BJ (cell line): ENCODE measurements around the gene IL1RAPL1. TPM values are rescaled to one million over a fixed set of nuclear protein-coding genes. Genes with fewer than 3 reads are reported as not detected.

Source experiments
- CTCF ChIA-PET: fragments of 350-600 bp; formaldehyde crosslinking; extraction: SDS; loops from one replicate; lab custom pipeline; 2021; ENCODE audit warnings: antibody characterized with exemption, inconsistent platforms; lab: Yijun Ruan, JAX
- POLR2A ChIA-PET: fragments of 300-600 bp; sonication (Branson Sonifier 250); formaldehyde crosslinking; extraction: SDS; loops from one replicate; lab custom pipeline; 2021; ENCODE audit warnings: antibody characterized with exemption; lab: Charles Lee
- DNase-seq: peaks from one replicate; pipeline ENCODE4 v3.0.0-alpha.2; 2011; ENCODE audit warnings: low read depth
- H3K27me3 ChIP-seq: 2 replicates; pipeline ENCODE4 v1.6.0; 2011; ENCODE audit warnings: low read length; ENCODE audit not compliant: control insufficient read depth, insufficient read depth
- H3K36me3 ChIP-seq: 2 replicates; pipeline ENCODE4 v1.5.1; 2011; ENCODE audit warnings: low read length; ENCODE audit not compliant: control insufficient read depth, insufficient read depth
- H3K4me3 ChIP-seq: 2 replicates; pipeline ENCODE4 v1.5.1; 2011; ENCODE audit warnings: low read depth, mild to moderate bottlenecking, control low read depth, low read length
- polyA plus RNA-seq: library from polyadenylated mRNA; depleted of rRNA; stranded (reverse); fragments of >200 nt; gene quantifications from 2 replicates; pipeline ENCODE4 v1.2.3, GENCODE V29; 2011
- TF ChIP-seq, protein P1 (sequence below): IDR thresholded peaks from 2 replicates; pipeline ENCODE4 v1.5.1; 2011; ENCODE audit warnings: low read depth, mild to moderate bottlenecking, control low read depth, inconsistent platforms, low read length, moderate library complexity; ENCODE audit not compliant: insufficient read depth

Gene IL1RAPL1
- polyA plus RNA-seq, 1 experiment = 0.02 TPM

DNA sequence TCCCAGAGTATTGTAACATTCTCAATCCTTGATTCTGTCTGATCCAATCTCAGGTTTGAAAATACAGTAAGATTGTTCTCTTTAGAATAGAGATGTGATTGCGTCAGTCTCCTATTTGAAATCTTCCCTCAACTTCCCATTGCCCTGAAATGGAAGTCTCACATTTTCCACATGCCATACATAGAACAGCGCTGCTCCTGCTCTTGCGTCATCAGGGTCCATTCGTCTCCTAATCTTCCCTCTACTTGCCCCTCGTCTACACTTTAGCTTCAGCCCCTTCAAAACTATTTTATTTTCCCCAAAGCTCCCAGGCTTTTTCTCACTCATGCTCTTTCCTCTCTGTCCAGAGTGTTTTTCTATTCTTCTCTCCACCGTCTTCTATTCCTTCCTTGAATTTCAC lies 1326.4 kb downstream of the IL1RAPL1 start:
- TF ChIP-seq, protein P1, sequence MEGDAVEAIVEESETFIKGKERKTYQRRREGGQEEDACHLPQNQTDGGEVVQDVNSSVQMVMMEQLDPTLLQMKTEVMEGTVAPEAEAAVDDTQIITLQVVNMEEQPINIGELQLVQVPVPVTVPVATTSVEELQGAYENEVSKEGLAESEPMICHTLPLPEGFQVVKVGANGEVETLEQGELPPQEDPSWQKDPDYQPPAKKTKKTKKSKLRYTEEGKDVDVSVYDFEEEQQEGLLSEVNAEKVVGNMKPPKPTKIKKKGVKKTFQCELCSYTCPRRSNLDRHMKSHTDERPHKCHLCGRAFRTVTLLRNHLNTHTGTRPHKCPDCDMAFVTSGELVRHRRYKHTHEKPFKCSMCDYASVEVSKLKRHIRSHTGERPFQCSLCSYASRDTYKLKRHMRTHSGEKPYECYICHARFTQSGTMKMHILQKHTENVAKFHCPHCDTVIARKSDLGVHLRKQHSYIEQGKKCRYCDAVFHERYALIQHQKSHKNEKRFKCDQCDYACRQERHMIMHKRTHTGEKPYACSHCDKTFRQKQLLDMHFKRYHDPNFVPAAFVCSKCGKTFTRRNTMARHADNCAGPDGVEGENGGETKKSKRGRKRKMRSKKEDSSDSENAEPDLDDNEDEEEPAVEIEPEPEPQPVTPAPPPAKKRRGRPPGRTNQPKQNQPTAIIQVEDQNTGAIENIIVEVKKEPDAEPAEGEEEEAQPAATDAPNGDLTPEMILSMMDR = no peak
- ChIA-PET POLR2A (no interaction called here), CTCF (no interaction called here)
- no peaks in the 10 kb centered on the region for H3K36me3 ChIP-seq
- no peak overlapping the region for H3K4me3 ChIP-seq
- no peaks in the 10 kb centered on the region for H3K27me3 ChIP-seq
- DNase-seq = no peak

DNA sequence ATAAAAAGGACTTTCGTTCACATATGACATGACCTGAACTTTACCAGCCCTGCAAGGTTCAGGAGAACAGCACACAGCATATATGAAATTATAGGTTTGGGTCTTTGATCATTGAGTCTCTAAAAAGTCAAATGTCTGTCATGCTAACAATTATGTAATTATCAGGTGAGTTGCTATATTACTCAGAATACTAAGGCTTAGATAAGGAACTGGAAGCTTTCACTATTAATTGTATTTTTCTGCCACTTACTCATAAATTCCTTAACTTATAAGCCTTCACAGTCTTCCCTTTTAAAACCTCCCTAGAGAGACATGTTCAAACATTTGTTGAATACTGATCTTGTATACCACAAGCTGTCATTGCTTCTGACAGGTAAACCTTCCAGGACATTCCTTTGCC lies 1335.4 kb downstream of the IL1RAPL1 start:
- ChIA-PET POLR2A (no interaction called here), CTCF (no interaction called here)
- Histone ChIP-seq H3K36me3 (no peaks in the 10 kb centered on the region), H3K4me3 (no peak overlapping the region), H3K27me3 (no peaks in the 10 kb centered on the region)
- DNase-seq = no peak
- TF ChIP-seq, protein P1 = no peak

DNA sequence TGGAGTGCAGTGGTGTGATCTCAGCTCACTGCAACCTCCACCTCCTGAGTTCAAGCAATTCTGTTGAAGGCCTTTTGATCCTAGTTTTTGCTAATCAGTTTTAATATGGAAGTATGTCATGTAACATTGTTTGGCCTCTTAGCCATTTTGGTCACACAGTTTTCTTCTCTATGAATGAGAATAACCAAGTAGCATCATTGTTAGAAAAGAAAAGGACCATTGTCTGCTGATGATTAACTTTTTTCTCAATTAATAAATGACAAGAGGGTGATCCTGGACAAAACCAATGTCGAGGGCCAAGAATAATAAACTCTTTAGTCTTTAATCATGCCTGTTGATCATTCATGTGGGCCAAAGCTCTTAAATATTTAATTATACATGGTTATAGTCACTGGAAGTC lies 1338.8 kb downstream of the IL1RAPL1 start:
- POLR2A ChIA-PET = no interaction called here

DNA sequence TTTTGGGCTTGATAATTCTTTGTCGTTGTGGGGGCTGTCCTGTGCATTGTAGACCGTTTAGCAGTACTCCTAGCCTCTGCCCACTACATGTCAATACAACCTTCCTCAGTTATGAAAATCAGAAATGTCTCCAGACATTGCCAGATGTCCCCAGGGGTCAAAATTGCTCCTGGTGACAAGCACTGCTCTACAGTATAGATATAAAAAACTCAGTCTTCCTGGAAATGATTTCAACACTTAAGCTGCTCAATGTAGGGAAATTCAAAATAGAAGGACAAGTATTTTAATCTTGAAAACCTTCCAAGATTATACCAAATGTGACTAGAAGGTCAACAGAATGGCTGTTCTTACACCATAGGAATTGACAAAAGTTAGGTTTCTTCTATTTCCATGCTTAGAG lies 1339.4 kb downstream of the IL1RAPL1 start:
- no peaks in the 10 kb centered on the region for H3K27me3 ChIP-seq
- no peaks in the 10 kb centered on the region for H3K36me3 ChIP-seq
- CTCF ChIA-PET = no interaction called here
- no peak overlapping the region for H3K4me3 ChIP-seq
- DNase-seq = no peak
- POLR2A ChIA-PET = no interaction called here
- TF ChIP-seq, protein P1 = no peak

More for the DNA sequence above, 1338.8 kb downstream of the IL1RAPL1 start:
- CTCF ChIA-PET = no interaction called here
- no peaks in the 10 kb centered on the region for H3K36me3 ChIP-seq
- H3K27me3 ChIP-seq = no peaks in the 10 kb centered on the region
- no peak for DNase-seq
- TF ChIP-seq, protein P1 = no peak
- H3K4me3 ChIP-seq = no peak overlapping the region

DNA sequence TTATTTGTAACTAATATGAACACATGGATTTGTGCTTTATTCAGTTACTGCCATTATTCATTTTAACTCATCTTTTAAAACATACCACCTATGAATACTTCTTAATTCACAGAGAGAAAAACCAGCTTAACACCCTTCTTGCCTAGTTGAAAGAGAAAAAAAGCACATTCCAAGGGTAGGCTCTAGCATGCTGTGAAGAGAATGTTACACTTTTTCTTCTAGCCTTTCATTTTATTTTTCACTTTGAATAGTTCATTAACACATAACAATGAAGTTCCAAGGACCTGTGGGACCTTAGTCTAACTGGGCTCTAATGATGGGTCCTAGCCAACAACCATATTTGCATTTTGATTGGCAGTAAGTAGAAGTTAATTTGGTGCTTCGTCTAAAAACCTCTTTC lies 1348.2 kb downstream of the IL1RAPL1 start:
- ChIA-PET POLR2A (no interaction called here), CTCF (no interaction called here)
- H3K4me3 ChIP-seq = no peak overlapping the region
- DNase-seq = no peak
- no peaks in the 10 kb centered on the region for H3K36me3 ChIP-seq
- no peaks in the 10 kb centered on the region for H3K27me3 ChIP-seq
- TF ChIP-seq, protein P1 = no peak
